ENCODE data around the gene VPS4A. TPM values are rescaled to one million over a fixed set of nuclear protein-coding genes. Genes with fewer than 3 reads are reported as not detected.

Gene VPS4A
- total RNA-seq, 1 experiment from 2014 or later = 42.2 TPM

GRCh38 chr16:69324013-69324531 is 12.9 kb downstream of the VPS4A start:
- ChIA-PET CTCF (no interaction called here), POLR2A (no interaction called here)

GRCh38 chr16:69324585-69325253 is 13.6 kb downstream of the VPS4A start:
- H3K36me3 ChIP-seq (ENCODE audit: control insufficient read depth in 1 of 2, insufficient read depth in 2 of 2, low read length in 2 of 2) = peaks cover 51 to 69% of the 10 kb centered on the region in 2 experiments
- no peak for ATAC-seq
- no peak overlapping the region for H3K9ac ChIP-seq (ENCODE audit: low read length)
- H3K9me2 ChIP-seq (ENCODE audit: insufficient read depth) = no peaks in the 10 kb centered on the region
- ChIA-PET POLR2A (no interaction called here), RAD21 (ENCODE audit: low non-redundant PET in 1 of 2, low total read pairs in 2 of 2, uncharacterized antibody in 2 of 2, unreplicated experiment in 2 of 2) (no interaction called here), CTCF (no interaction called here)
- H3K79me2 ChIP-seq (ENCODE audit: insufficient read depth, low read length) = peaks cover 92% of the 10 kb centered on the region
- TSS peak; percentile 25 for BruUV-seq (replicated peaks)
- no peak overlapping the region for H3K4me2 ChIP-seq (ENCODE audit: low read length)
- no peaks in the 10 kb centered on the region for H3K27me3 ChIP-seq (ENCODE audit: insufficient read depth, low read length)
- peaks cover 20% of the 10 kb centered on the region; the same call in 1 of the 2 replicates for H4K20me1 ChIP-seq (ENCODE audit: insufficient read depth)
- TF ChIP-seq POLR2AphosphoS5 (IDR thresholded peaks at IDR 0.05; ENCODE audit: low read depth, low read length) (no peak), TCF7L2 (IDR thresholded peaks at IDR 0.05; ENCODE audit: borderline replicate concordance, extremely low read depth, insufficient read depth, insufficient read length) (no peak), SRF (IDR thresholded peaks at IDR 0.05; ENCODE audit: low read depth) (no peak), RAD21 (IDR thresholded peaks at IDR 0.05; ENCODE audit: low read depth) (no peak), ZBTB33 (IDR thresholded peaks at IDR 0.05; ENCODE audit: extremely low read depth, insufficient replicate concordance, low read length) (no peak), CEBPB (IDR thresholded peaks at IDR 0.05; ENCODE audit: low read depth) (no peak), POLR2A (IDR thresholded peaks at IDR 0.05; ENCODE audit: borderline replicate concordance, extremely low read depth, insufficient read depth, insufficient read length) (no peak), YY1 (IDR thresholded peaks at IDR 0.05; ENCODE audit: extremely low read depth, insufficient replicate concordance, low read depth, low read length) (no peak), CBX3 (IDR thresholded peaks at IDR 0.05; ENCODE audit: low read depth) (no peak), MAX (IDR thresholded peaks at IDR 0.05) (no peak), ZFX (IDR thresholded peaks at IDR 0.05) (no peak)
- intact Hi-C loops (cut with micrococcal nuclease) = no loop called here
- H3K4me1 ChIP-seq (ENCODE audit: control insufficient read depth in 1 of 2, insufficient read depth in 2 of 2, low read length in 2 of 2) = peaks cover 11 to 20% of the 10 kb centered on the region in 2 experiments
- H2AFZ ChIP-seq (ENCODE audit: low read depth, low read length, poor library complexity, severe bottlenecking) = no peak overlapping the region
- peak overlapping the region; percentile 9; the same call in 1 of the 2 replicates for H3K27ac ChIP-seq (ENCODE audit: low read depth, low read length)
- no peak overlapping the region for H3K4me3 ChIP-seq (replicated peaks in 1 of 2; ENCODE audit: low read depth in 1 of 2, low read length in 2 of 2)
- no peak for DNase-seq (ENCODE audit: low read depth, low spot score)
- no peaks in the 10 kb centered on the region for H3K9me3 ChIP-seq (ENCODE audit: control insufficient read depth in 1 of 2, insufficient read depth in 1 of 2, low read depth in 1 of 2, low read length in 2 of 2)

More at GRCh38 chr16:69324013-69324531, 12.9 kb downstream of the VPS4A start:
- H2AFZ ChIP-seq (ENCODE audit: low read depth, low read length, poor library complexity, severe bottlenecking) = no peak overlapping the region
- peaks cover 56 to 74% of the 10 kb centered on the region in 2 experiments for H3K36me3 ChIP-seq (ENCODE audit: control insufficient read depth in 1 of 2, insufficient read depth in 2 of 2, low read length in 2 of 2)
- H3K27ac ChIP-seq (ENCODE audit: low read depth, low read length) = 0 out of 2 replicates have a peak overlapping the region, but pooled peaks have one; percentile 9
- H3K9ac ChIP-seq (ENCODE audit: low read length) = no peak overlapping the region
- BruUV-seq (replicated peaks) = no TSS peak
- H4K20me1 ChIP-seq (ENCODE audit: insufficient read depth) = peaks cover 20% of the 10 kb centered on the region; the same call in 1 of the 2 replicates
- intact Hi-C loops (cut with micrococcal nuclease) = no loop called here
- ATAC-seq (no peak), DNase-seq (ENCODE audit: low read depth, low spot score) (no peak)
- RAD21 ChIA-PET (ENCODE audit: low non-redundant PET in 1 of 2, low total read pairs in 2 of 2, uncharacterized antibody in 2 of 2, unreplicated experiment in 2 of 2) = no interaction called here
- no peak for TF ChIP-seq SP1 (IDR thresholded peaks at IDR 0.05; ENCODE audit: low read depth)
- no peaks in the 10 kb centered on the region for H3K9me2 ChIP-seq (ENCODE audit: insufficient read depth)
- no peaks in the 10 kb centered on the region for H3K27me3 ChIP-seq (ENCODE audit: insufficient read depth, low read length)
- H3K4me2 ChIP-seq (ENCODE audit: low read length) = no peak overlapping the region
- H3K4me3 ChIP-seq (replicated peaks in 1 of 2; ENCODE audit: low read depth in 1 of 2, low read length in 2 of 2) = no peak overlapping the region
- no peaks in the 10 kb centered on the region for H3K9me3 ChIP-seq (ENCODE audit: control insufficient read depth in 1 of 2, insufficient read depth in 1 of 2, low read depth in 1 of 2, low read length in 2 of 2)
- H3K79me2 ChIP-seq (ENCODE audit: insufficient read depth, low read length) = peaks cover 87% of the 10 kb centered on the region
- peaks cover 8 to 14% of the 10 kb centered on the region in 2 experiments for H3K4me1 ChIP-seq (ENCODE audit: control insufficient read depth in 1 of 2, insufficient read depth in 2 of 2, low read length in 2 of 2)

Measured in HCT116 (cell line).